Liver (tissue), 3 donors: ENCODE results near the gene RCOR1.

Experiments
- ATF3 ChIP-seq: IDR thresholded peaks from 2 replicates; pipeline ENCODE4 v1.6.1; 2016; ENCODE audit warnings: antibody characterized with exemption
- CTCF ChIP-seq: fragments of 150-350 bp; IDR thresholded peaks from 2 replicates; pipeline ENCODE4 v1.5.1; 2017; ENCODE audit warnings: improper control_type of control experiment, low read depth, low read length; ENCODE audit not compliant: missing input control
- EGR1 ChIP-seq, 2 donors: IDR thresholded peaks; 2 replicates each; pipeline ENCODE4 v1.6.1; 2016 to 2018; ENCODE audit warnings: antibody characterized with exemption in 2 of 2, low read depth in 2 of 2
- GABPA ChIP-seq, 2 donors: IDR thresholded peaks in 1 of 2; conservative IDR thresholded peaks in 1 of 2; 2 replicates each; pipeline ENCODE4 v1.6.1; 2016; ENCODE audit warnings: antibody characterized with exemption in 2 of 2, mild to moderate bottlenecking in 1 of 2, moderate library complexity in 1 of 2
- HNF4G ChIP-seq: IDR thresholded peaks from 2 replicates; pipeline ENCODE4 v1.6.1; 2016; ENCODE audit warnings: antibody characterized with exemption
- JUND ChIP-seq, 2 donors: IDR thresholded peaks; 2 replicates each; pipeline ENCODE4 v1.6.1; 2016; ENCODE audit warnings: antibody characterized with exemption in 2 of 2
- MAX ChIP-seq: IDR thresholded peaks from 2 replicates; pipeline ENCODE4 v1.6.1; 2016; ENCODE audit warnings: antibody characterized with exemption
- SP1 ChIP-seq: IDR thresholded peaks from 2 replicates; pipeline ENCODE4 v1.6.1; 2018; ENCODE audit warnings: antibody characterized with exemption, mild to moderate bottlenecking
- YY1 ChIP-seq: IDR thresholded peaks from 2 replicates; pipeline ENCODE4 v1.6.1; 2016; ENCODE audit warnings: antibody characterized with exemption, mild to moderate bottlenecking
- ZBTB33 ChIP-seq: IDR thresholded peaks from 2 replicates; pipeline ENCODE4 v1.6.1; 2016; ENCODE audit warnings: antibody characterized with exemption
- TF ChIP-seq, protein P1 (sequence below): IDR thresholded peaks from 2 replicates; pipeline ENCODE4 v1.6.1; 2016; ENCODE audit warnings: antibody characterized with exemption, mild to moderate bottlenecking
- donor health status: healthy.
- donor health status: healthy.

DNA sequence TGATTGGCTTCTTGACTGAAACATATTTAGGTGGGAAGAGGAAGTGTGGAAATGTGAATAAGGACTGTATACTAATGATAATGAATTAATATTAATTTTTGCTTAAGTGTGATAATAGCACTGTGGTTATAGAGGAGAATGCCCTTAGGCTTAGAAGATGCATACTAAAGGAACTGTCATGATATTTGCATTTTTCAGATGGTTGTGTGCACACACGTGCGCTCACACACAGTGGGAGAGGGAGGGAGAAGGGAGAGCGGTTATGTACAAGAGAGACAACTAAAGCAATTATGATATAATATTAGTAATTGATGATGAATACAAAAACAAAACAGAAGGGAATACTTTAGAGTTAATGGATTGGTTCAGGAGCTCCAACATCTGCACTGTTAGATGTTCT is 54.2 kb downstream of the RCOR1 start:
- TF ChIP-seq CTCF = no peak
- TF ChIP-seq ZBTB33 = no peak
- TF ChIP-seq ATF3 = no peak
- TF ChIP-seq, protein P1, sequence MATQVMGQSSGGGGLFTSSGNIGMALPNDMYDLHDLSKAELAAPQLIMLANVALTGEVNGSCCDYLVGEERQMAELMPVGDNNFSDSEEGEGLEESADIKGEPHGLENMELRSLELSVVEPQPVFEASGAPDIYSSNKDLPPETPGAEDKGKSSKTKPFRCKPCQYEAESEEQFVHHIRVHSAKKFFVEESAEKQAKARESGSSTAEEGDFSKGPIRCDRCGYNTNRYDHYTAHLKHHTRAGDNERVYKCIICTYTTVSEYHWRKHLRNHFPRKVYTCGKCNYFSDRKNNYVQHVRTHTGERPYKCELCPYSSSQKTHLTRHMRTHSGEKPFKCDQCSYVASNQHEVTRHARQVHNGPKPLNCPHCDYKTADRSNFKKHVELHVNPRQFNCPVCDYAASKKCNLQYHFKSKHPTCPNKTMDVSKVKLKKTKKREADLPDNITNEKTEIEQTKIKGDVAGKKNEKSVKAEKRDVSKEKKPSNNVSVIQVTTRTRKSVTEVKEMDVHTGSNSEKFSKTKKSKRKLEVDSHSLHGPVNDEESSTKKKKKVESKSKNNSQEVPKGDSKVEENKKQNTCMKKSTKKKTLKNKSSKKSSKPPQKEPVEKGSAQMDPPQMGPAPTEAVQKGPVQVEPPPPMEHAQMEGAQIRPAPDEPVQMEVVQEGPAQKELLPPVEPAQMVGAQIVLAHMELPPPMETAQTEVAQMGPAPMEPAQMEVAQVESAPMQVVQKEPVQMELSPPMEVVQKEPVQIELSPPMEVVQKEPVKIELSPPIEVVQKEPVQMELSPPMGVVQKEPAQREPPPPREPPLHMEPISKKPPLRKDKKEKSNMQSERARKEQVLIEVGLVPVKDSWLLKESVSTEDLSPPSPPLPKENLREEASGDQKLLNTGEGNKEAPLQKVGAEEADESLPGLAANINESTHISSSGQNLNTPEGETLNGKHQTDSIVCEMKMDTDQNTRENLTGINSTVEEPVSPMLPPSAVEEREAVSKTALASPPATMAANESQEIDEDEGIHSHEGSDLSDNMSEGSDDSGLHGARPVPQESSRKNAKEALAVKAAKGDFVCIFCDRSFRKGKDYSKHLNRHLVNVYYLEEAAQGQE = no peak
- no peak for TF ChIP-seq MAX
- TF ChIP-seq GABPA (IDR thresholded peaks at IDR 0.05 in 1 of 2, conservative IDR thresholded peaks at IDR 0.05 in 1 of 2) = no peak
- TF ChIP-seq EGR1 (IDR thresholded peaks at IDR 0.05; ENCODE audit: low read depth in 2 of 2) = no peak
- no peak for TF ChIP-seq SP1
- no peak for TF ChIP-seq JUND (IDR thresholded peaks at IDR 0.05)
- TF ChIP-seq HNF4G = no peak
- TF ChIP-seq YY1 = no peak
